Heart left ventricle (tissue), 16 donors: ENCODE results near the gene ATXN7L1. TPM values are rescaled to one million over a fixed set of nuclear protein-coding genes. Genes with fewer than 3 reads are reported as not detected.

Source experiments
- ATAC-seq, 4 donors: fragments of 200-7000 bp; cut with Tn5 transposase; one replicate each; pipeline ENCODE4 v1.9.1; 2020 to 2022; ENCODE audit warnings: moderate library complexity in 4 of 4, mild to moderate bottlenecking in 3 of 4, moderate number of reproducible peaks in 1 of 4
- DNase-seq, 5 donors: peaks; one replicate each; pipeline ENCODE4 v3.0.0-alpha.2; 2020
- H3K27ac ChIP-seq, 12 donors: fragments of 200-600 bp; sonication (generic) in 4 of 12; one replicate each; pipeline versions ENCODE4 v1.5.0 to v1.8.0; 2016 to 2022; ENCODE audit warnings: mild to moderate bottlenecking in 2 of 12
- H3K27me3 ChIP-seq, 9 donors: fragments of 200-600 bp; sonication (generic) in 2 of 9; one replicate each; pipeline versions ENCODE4 v1.5.1 to v1.8.0; 2016 to 2022; ENCODE audit warnings: mild to moderate bottlenecking in 3 of 9
- H3K36me3 ChIP-seq, 9 donors: fragments of 200-600 bp; sonication (generic) in 2 of 9; one replicate each; pipeline versions ENCODE4 v1.5.0 to v1.8.0; 2018 to 2022; ENCODE audit warnings: mild to moderate bottlenecking in 2 of 9
- H3K4me1 ChIP-seq, 12 donors: fragments of 200-600 bp; sonication (generic) in 4 of 12; one replicate each; pipeline versions ENCODE4 v1.5.0 to v1.8.0; 2016 to 2022; ENCODE audit warnings: mild to moderate bottlenecking in 3 of 12
- H3K4me3 ChIP-seq, 12 donors: fragments of 200-600 bp; sonication (generic) in 4 of 12; one replicate each; pipeline versions ENCODE4 v1.5.0 to v1.8.0; 2017 to 2022; ENCODE audit warnings: mild to moderate bottlenecking in 9 of 12, moderate library complexity in 4 of 12
- H3K9me3 ChIP-seq, 12 donors: fragments of 200-600 bp; sonication (generic) in 4 of 12; one replicate each; pipeline versions ENCODE4 v1.5.0 to v1.8.0; 2016 to 2022; ENCODE audit warnings: mild to moderate bottlenecking in 1 of 12
- CTCF ChIP-seq, 12 donors: fragments of 200-600 bp; sonication (generic) in 4 of 12; IDR thresholded peaks; one replicate each; pipeline versions ENCODE4 v1.5.0 to v1.8.0; 2018 to 2022; ENCODE audit warnings: antibody characterized with exemption in 12 of 12, mild to moderate bottlenecking in 5 of 12
- POLR2A ChIP-seq, 2 donors: fragments of 450-650 bp; IDR thresholded peaks; one replicate each; pipeline ENCODE4 v1.6.1; 2017; ENCODE audit warnings: antibody characterized with exemption in 2 of 2, mild to moderate bottlenecking in 2 of 2, moderate library complexity in 2 of 2
- WGBS, 4 donors: extraction: QIAGEN DNeasy Blood & Tissue Kit in 2 of 4; methylation state at CpG; one replicate each; pipeline versions ENCODE4 v1.1.5 to v1.1.7; 2013 to 2018; 5-methylcytosine and 5-hydroxymethylcytosine counted together
- intact Hi-C, 10 donors: fragments of 100-400 bp; cut with DNase I; formaldehyde crosslinking; loops; one replicate each; pipeline versions ENCODE4 v1.11.1 to v1.14.2; 2022
- polyA plus RNA-seq, 2 donors: library from polyadenylated mRNA; stranded (reverse); fragments of 200-250 nt; gene quantifications; one replicate each; pipeline ENCODE4 v1.2.3, GENCODE V29; 2013
- total RNA-seq, 9 donors: library from RNA; depleted of rRNA in 2 of 9; stranded (reverse); fragments of >200 nt in 2 of 9; fragmentation: NEBNext Ultra II Directional in 3 of 9; extraction: Animal tissue kit (Norgen Biotek cat#: 25700) in 3 of 9; gene quantifications; one replicate each; pipeline versions ENCODE4 v1.1.0 to v1.2.4, GENCODE V29; 2016 to 2023
- donor health status: ischemic (EF 13 %, LVEDD 7.1; RV severe dilation, severe dysfunction).
- donor health status: healthy with polysubstance abuse.
- donor health status: DM: no; HTN: yes; CAD: no.
- donor health status: DM: no; HTN: no; CAD: no.
- donor health status: ischemic (EF 25% LVEDD 6.9; RV normal size, moderate dysfunction).
- donor health status: ischemic (EF 25% LVEDD 5.7; RV mildly dilated, moderate dysfunction).
- donor health status: healthy.
- donor health status: DM: yes; HTN: yes; CAD: no.
- donor health status: ischemic (EF 35%, LVEDD 5.7; RV mildly dilated, moderate dysfunction).
- donor health status: nonischemic (EF 11% LVEDD 7.7; RV severe dilation, severe dysfunction).
- donor health status: DM: yes; HTN: yes; CAD: no.
- donor health status: PGD.
- donor health status: ischemic (EF 29% LVEDD 5.4; RV normal size, mild dysfunction).
- donor health status: nonischemic (EF 23%, LVEDD 6.1; RV moderate dilation, normal function).

The ATXN7L1 gene
- total and polyA plus RNA-seq, 11 donors, result 2.0 to 10.6 (median 3.6) TPM

- Histone ChIP-seq H3K27me3 (no peaks in the 10 kb centered on the region), H3K27ac (no peak overlapping the region), H3K4me1 (peaks cover 0 to 4% (median 0%) of the 10 kb centered on the region in 12 donors), H3K9me3 (no peaks in the 10 kb centered on the region), H3K4me3 (no peak overlapping the region), H3K36me3 (peaks cover 0 to 12% (median 0%) of the 10 kb centered on the region in 9 donors)
- ATAC-seq (no peak), DNase-seq (no peak)
- intact Hi-C loops, result no loop called here
- WGBS, 4 donors, result 95 to 98% (median 95%) methylated on average over 4 of the region's 4 CpGs
- no peak for TF ChIP-seq POLR2A (IDR thresholded peaks at IDR 0.05)
- TF ChIP-seq CTCF (IDR thresholded peaks at IDR 0.05), result no peak
These were observed 13.6 kb downstream of the ATXN7L1 start for GRCh38 chr7:105862770-105863169.

- DNase-seq, result no peak
- ATAC-seq, result no peak
- Histone ChIP-seq H3K36me3 (peaks cover 0 to 8% (median 0%) of the 10 kb centered on the region in 9 donors), H3K4me3 (no peak overlapping the region), H3K27me3 (no peaks in the 10 kb centered on the region), H3K4me1 (peaks cover 0 to 2% (median 0%) of the 10 kb centered on the region in 12 donors), H3K27ac (no peak overlapping the region), H3K9me3 (no peaks in the 10 kb centered on the region)
- TF ChIP-seq POLR2A (IDR thresholded peaks at IDR 0.05), result no peak
- TF ChIP-seq CTCF (IDR thresholded peaks at IDR 0.05), result no peak
- WGBS, 4 donors, result 89 to 94% (median 93%) methylated on average over 5 of the region's 5 CpGs
- intact Hi-C loops, result no loop called here
These were observed 14.1 kb downstream of the ATXN7L1 start for GRCh38 chr7:105862276-105862675.

- Histone ChIP-seq H3K27ac (no peak overlapping the region), H3K36me3 (peaks cover 0 to 6% (median 0%) of the 10 kb centered on the region in 9 donors), H3K4me1 (peaks cover 0 to 4% (median 0%) of the 10 kb centered on the region in 12 donors), H3K9me3 (no peaks in the 10 kb centered on the region), H3K27me3 (no peaks in the 10 kb centered on the region), H3K4me3 (no peak overlapping the region)
- whole genome bisulfite sequencing, 4 donors, result 72 to 83% (median 79%) methylated on average over 5 of the region's 5 CpGs
- ATAC-seq, result no peak
- TF ChIP-seq POLR2A (IDR thresholded peaks at IDR 0.05), result no peak
- TF ChIP-seq CTCF (IDR thresholded peaks at IDR 0.05), result no peak
- no peak for DNase-seq
- intact Hi-C loops, result no loop called here
These were observed 15.2 kb downstream of the ATXN7L1 start for GRCh38 chr7:105861224-105861623.

- no peak for DNase-seq
- H3K4me3 ChIP-seq, result no peak overlapping the region
- H3K36me3 ChIP-seq, result peaks cover 0 to 2% (median 0%) of the 10 kb centered on the region in 9 donors
- no peak overlapping the region for H3K27ac ChIP-seq
- H3K27me3 ChIP-seq, result no peaks in the 10 kb centered on the region
- no peak for ATAC-seq
- 95 to 97% (median 96%) methylated on average over 8 of the region's 8 CpGs for WGBS, 4 donors
- intact Hi-C loops, result no loop called here
- H3K9me3 ChIP-seq, result no peaks in the 10 kb centered on the region
- TF ChIP-seq POLR2A (IDR thresholded peaks at IDR 0.05), result no peak
- H3K4me1 ChIP-seq, result peaks cover 0 to 4% (median 0%) of the 10 kb centered on the region in 12 donors
These were observed 15.6 kb downstream of the ATXN7L1 start for GRCh38 chr7:105860793-105861192.
